ENCODE data around the gene TNFAIP2.

DNA sequence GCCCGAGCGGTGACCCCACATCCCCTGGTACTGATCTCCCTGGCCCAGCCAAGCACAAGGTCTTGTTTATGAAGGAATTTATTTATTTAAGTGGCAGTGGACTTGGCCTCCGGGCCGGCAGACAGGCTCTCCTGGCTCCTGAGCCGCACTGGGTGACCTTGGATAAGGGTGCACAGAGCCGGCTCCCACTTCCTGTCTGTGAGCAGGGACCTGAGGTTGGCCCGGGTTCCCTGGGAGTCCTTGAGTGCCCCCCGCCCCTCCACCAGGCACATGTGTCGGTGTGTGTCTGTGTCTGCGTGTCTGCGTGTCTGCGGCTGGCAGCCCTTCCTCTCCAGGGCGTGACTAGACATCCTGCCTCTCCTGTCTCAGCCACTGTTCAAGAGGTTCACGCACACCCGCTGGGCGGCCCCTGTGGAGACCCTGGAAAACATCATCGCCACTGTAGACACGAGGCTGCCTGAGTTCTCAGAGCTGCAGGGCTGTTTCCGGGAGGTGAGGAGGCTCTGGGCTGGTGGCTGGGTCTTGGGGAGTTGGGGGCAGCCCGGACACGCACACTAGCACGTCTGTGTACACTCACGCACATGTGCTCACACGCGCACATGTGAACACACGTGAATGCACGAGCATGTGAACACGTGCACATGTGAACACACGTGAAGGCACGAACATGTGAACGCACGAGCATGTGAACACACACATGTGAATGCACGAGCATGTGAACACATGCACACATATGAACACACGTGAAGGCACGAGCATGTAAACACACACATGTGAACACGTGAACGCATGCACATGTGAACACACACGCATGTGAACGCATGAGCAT, 9.3 kb downstream of the TNFAIP2 start:
- TF ChIP-seq, protein P1, sequence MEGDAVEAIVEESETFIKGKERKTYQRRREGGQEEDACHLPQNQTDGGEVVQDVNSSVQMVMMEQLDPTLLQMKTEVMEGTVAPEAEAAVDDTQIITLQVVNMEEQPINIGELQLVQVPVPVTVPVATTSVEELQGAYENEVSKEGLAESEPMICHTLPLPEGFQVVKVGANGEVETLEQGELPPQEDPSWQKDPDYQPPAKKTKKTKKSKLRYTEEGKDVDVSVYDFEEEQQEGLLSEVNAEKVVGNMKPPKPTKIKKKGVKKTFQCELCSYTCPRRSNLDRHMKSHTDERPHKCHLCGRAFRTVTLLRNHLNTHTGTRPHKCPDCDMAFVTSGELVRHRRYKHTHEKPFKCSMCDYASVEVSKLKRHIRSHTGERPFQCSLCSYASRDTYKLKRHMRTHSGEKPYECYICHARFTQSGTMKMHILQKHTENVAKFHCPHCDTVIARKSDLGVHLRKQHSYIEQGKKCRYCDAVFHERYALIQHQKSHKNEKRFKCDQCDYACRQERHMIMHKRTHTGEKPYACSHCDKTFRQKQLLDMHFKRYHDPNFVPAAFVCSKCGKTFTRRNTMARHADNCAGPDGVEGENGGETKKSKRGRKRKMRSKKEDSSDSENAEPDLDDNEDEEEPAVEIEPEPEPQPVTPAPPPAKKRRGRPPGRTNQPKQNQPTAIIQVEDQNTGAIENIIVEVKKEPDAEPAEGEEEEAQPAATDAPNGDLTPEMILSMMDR (IDR thresholded peaks at IDR 0.05): no peak
- TF ChIP-seq POLR2AphosphoS5 (IDR thresholded peaks at IDR 0.05): no peak
